Adrenal gland (tissue), 12 donors: ENCODE measurements around the gene SEC16A. TPM values are rescaled to one million over a fixed set of nuclear protein-coding genes. Genes with fewer than 3 reads are reported as not detected.

ENCODE experiments used
- DNase-seq, 7 donors: peaks; one replicate each; pipeline ENCODE4 v3.0.0-alpha.2; 2019 to 2020
- H3K27ac ChIP-seq, 5 donors: fragments of 200-600 bp; sonication (generic) in 4 of 5; 1 replicate in 3 of 5; 2 replicates in 2 of 5; pipeline versions ENCODE4 v1.5.1 to v1.8.0; 2016 to 2020; ENCODE audit warnings: mild to moderate bottlenecking in 1 of 5
- H3K27me3 ChIP-seq: fragments of 200-600 bp; 2 replicates; pipeline ENCODE4 v1.8.0; 2021
- H3K36me3 ChIP-seq, 2 donors: fragments of 200-600 bp; replicated peaks in 1 of 2; 1 replicate in 1 of 2; 2 replicates in 1 of 2; pipeline versions ENCODE4 v1.5.1 to v1.8.0; 2018 to 2022
- H3K4me1 ChIP-seq, 2 donors: fragments of 200-600 bp; replicated peaks in 1 of 2; 1 replicate in 1 of 2; 2 replicates in 1 of 2; pipeline versions ENCODE4 v1.5.1 to v1.8.0; 2018 to 2021
- H3K4me3 ChIP-seq, 4 donors: fragments of 200-600 bp; sonication (generic) in 3 of 4; one replicate each; pipeline ENCODE4 v1.5.1; 2016 to 2018
- H3K9me3 ChIP-seq, 3 donors: fragments of 200-600 bp; sonication (generic) in 1 of 3; replicated peaks in 1 of 3; 1 replicate in 2 of 3; 2 replicates in 1 of 3; pipeline versions ENCODE4 v1.5.1 to v1.8.0; 2016 to 2021
- CTCF ChIP-seq, 6 experiments: fragments of 450-650 bp in 4 of 6; fragments of 200-600 bp in 2 of 6; sonication (generic) in 1 of 6; IDR thresholded peaks; 1 replicate in 5 of 6; 2 replicates in 1 of 6; pipeline versions ENCODE4 v1.5.1 to v1.8.0; 2016 to 2021; ENCODE audit warnings: antibody characterized with exemption in 6 of 6, mild to moderate bottlenecking in 2 of 6, moderate library complexity in 1 of 6
- POLR2A ChIP-seq, 2 donors: fragments of 450-650 bp; IDR thresholded peaks; one replicate each; pipeline ENCODE4 v1.6.1; 2017; ENCODE audit warnings: antibody characterized with exemption in 2 of 2, mild to moderate bottlenecking in 2 of 2, moderate library complexity in 1 of 2
- WGBS, 4 donors: extraction: QIAGEN DNeasy Blood & Tissue Kit in 2 of 4; methylation state at CpG; one replicate each; pipeline versions ENCODE4 v1.1.5 to v1.1.7; 2013 to 2017; 5-methylcytosine and 5-hydroxymethylcytosine counted together
- intact Hi-C, 2 donors: fragments of 100-400 bp; cut with DNase I; formaldehyde crosslinking; loops; one replicate each; pipeline versions ENCODE4 v1.14.1 to v1.15.0; 2022 to 2023
- polyA plus RNA-seq, 3 donors: library from polyadenylated mRNA; stranded (reverse); fragments of 200-250 nt in 2 of 3; fragments of 350-450 nt in 1 of 3; fragmentation: Illumina TruSeq in 1 of 3; extraction: RNeasy Lipid Tissue Mini Kit (QIAGEN cat#74804) in 1 of 3; gene quantifications; one replicate each; pipeline ENCODE4 v1.2.3, GENCODE V29; 2013 to 2014
- total RNA-seq, 9 donors: library from RNA; depleted of rRNA in 4 of 9; stranded (reverse); fragments of >200 nt in 4 of 9; fragments of 120-200 nt in 1 of 9; fragmentation: NEBNext Ultra II Directional in 1 of 9; extraction: Animal tissue kit (Norgen Biotek cat#: 25700) in 1 of 9; gene quantifications; one replicate each; pipeline versions ENCODE4 v1.1.0 to v1.2.4, GENCODE V29; 2013 to 2023
- donor health status: healthy with polysubstance abuse.
- donor health status: Bipolar disorder and iron deficiency.
- donor health status: DM: yes; HTN: yes; CAD: no.
- donor health status: DM: no; HTN: no; CAD: no.
- donor health status: DM: no; HTN: no; CAD: no.
- donor health status: DM: yes; HTN: yes; CAD: no.

Gene SEC16A
- total and polyA plus RNA-seq, 12 donors, result 18.8 to 107 (median 56.5) TPM

GRCh38 chr9:136472640-136473353 lies 10.0 kb downstream of the SEC16A start:
- DNase-seq, result no peak
- Histone ChIP-seq H3K4me3 (no peak overlapping the region), H3K27ac (no peak overlapping the region), H3K36me3 (peaks cover 0 to 94% of the 10 kb centered on the region in 2 donors), H3K9me3 (no peaks in the 10 kb centered on the region), H3K27me3 (no peaks in the 10 kb centered on the region), H3K4me1 (peaks cover 0 to 3% of the 10 kb centered on the region in 2 donors)
- no peak for TF ChIP-seq POLR2A (IDR thresholded peaks at IDR 0.05)
- TF ChIP-seq CTCF (IDR thresholded peaks at IDR 0.05), result no peak
- 88 to 90% (median 88%) methylated on average over 26 to 28 of the region's 28 CpGs for WGBS, 4 donors
- intact Hi-C loops, result no loop called here

GRCh38 chr9:136471802-136472487 lies 10.9 kb downstream of the SEC16A start:
- 89 to 97% (median 93%) methylated on average over 15 to 19 of the region's 19 CpGs for WGBS, 4 donors
- no peak for DNase-seq
- Histone ChIP-seq H3K4me1 (peaks cover 0 to 3% of the 10 kb centered on the region in 2 donors), H3K27me3 (no peaks in the 10 kb centered on the region), H3K4me3 (no peak overlapping the region), H3K9me3 (no peaks in the 10 kb centered on the region), H3K36me3 (peaks cover 0 to 97% of the 10 kb centered on the region in 2 donors), H3K27ac (no peak overlapping the region)
- TF ChIP-seq CTCF (IDR thresholded peaks at IDR 0.05), result no peak
- no peak for TF ChIP-seq POLR2A (IDR thresholded peaks at IDR 0.05)
- intact Hi-C loops, result no loop called here

- no peaks in the 10 kb centered on the region for H3K9me3 ChIP-seq
- intact Hi-C loops, result no loop called here
- peak in 1 of 7 donors; percentile 27 for DNase-seq
- whole genome bisulfite sequencing, 4 donors, result 62 to 78% (median 76%) methylated on average over 11 to 12 of the region's 12 CpGs
- no peak for TF ChIP-seq POLR2A (IDR thresholded peaks at IDR 0.05)
- TF ChIP-seq CTCF (IDR thresholded peaks at IDR 0.05), result no peak
- H3K27ac ChIP-seq, result no peak overlapping the region
- H3K36me3 ChIP-seq, result peaks cover 0 to 97% of the 10 kb centered on the region in 2 donors
- H3K4me3 ChIP-seq, result no peak overlapping the region
- no peaks in the 10 kb centered on the region for H3K27me3 ChIP-seq
- H3K4me1 ChIP-seq, result peaks cover 0 to 3% of the 10 kb centered on the region in 2 donors
Measured at GRCh38 chr9:136470792-136471469, 11.9 kb downstream of the SEC16A start.

- 65 to 81% (median 73%) methylated on average over 9 to 11 of the region's 11 CpGs for WGBS, 4 donors
- no peak overlapping the region for H3K4me3 ChIP-seq
- DNase-seq, result no peak
- no peaks in the 10 kb centered on the region for H3K27me3 ChIP-seq
- H3K9me3 ChIP-seq, result no peaks in the 10 kb centered on the region
- intact Hi-C loops, result no loop called here
- H3K27ac ChIP-seq, result no peak overlapping the region
- H3K36me3 ChIP-seq, result peaks cover 0 to 97% of the 10 kb centered on the region in 2 donors
- H3K4me1 ChIP-seq, result peaks cover 0 to 3% of the 10 kb centered on the region in 2 donors
- TF ChIP-seq CTCF (IDR thresholded peaks at IDR 0.05) (no peak), POLR2A (IDR thresholded peaks at IDR 0.05) (no peak)
Measured at GRCh38 chr9:136470356-136470755, 12.5 kb downstream of the SEC16A start.
